ENCODE data around the gene GALNT4. TPM values are rescaled to one million over a fixed set of nuclear protein-coding genes. Genes with fewer than 3 reads are reported as not detected.

GALNT4 gene
- total and polyA plus RNA-seq, 7 donors = 3.4 to 14.6 (median 4.6) TPM

DNA sequence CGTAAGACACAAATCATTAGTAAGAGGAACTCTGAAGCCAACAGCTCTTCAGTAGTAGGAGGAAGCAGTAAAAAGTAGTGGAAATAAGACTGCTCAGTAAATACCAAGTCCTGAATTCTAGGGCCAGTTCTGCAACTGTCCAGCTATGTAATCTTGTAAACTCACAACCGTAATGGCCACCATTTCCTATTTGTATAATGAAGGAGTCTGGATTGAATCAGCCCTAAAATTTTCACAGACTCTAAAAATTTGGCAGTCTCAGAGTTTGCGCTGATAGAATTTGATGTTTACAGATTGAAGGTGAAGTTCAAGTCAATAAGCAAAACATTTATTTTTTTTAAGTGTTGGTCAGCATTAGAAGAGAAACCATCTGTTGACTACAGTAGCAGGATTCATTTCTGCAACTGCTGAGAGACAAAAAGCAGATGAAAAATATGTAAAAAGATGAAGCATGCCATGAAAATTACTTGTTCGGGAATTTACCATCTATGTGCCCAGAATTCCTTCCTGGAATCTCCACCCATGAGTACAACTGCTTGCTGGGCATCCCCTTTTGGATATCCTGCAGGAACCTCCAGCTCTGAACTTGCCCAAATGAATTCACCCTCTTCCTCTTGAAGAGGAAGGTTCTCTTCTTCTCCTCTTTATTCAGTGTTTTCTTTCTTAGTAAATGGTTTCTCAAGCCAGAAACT lies 47.5 kb downstream of the GALNT4 start:
- Histone ChIP-seq H3K27ac (no peak overlapping the region), H3K9me3 (no peaks in the 10 kb centered on the region), H3K4me1 (no peaks in the 10 kb centered on the region), H3K36me3 (no peaks in the 10 kb centered on the region), H3K27me3 (no peaks in the 10 kb centered on the region), H3K4me3 (no peak overlapping the region)
- intact Hi-C loops (cut with DNase I) = no loop called here
- TF ChIP-seq, protein P1, sequence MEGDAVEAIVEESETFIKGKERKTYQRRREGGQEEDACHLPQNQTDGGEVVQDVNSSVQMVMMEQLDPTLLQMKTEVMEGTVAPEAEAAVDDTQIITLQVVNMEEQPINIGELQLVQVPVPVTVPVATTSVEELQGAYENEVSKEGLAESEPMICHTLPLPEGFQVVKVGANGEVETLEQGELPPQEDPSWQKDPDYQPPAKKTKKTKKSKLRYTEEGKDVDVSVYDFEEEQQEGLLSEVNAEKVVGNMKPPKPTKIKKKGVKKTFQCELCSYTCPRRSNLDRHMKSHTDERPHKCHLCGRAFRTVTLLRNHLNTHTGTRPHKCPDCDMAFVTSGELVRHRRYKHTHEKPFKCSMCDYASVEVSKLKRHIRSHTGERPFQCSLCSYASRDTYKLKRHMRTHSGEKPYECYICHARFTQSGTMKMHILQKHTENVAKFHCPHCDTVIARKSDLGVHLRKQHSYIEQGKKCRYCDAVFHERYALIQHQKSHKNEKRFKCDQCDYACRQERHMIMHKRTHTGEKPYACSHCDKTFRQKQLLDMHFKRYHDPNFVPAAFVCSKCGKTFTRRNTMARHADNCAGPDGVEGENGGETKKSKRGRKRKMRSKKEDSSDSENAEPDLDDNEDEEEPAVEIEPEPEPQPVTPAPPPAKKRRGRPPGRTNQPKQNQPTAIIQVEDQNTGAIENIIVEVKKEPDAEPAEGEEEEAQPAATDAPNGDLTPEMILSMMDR (IDR thresholded peaks at IDR 0.05) = no peak
- TF ChIP-seq EP300 (IDR thresholded peaks at IDR 0.05) (no peak), POLR2AphosphoS5 (IDR thresholded peaks at IDR 0.05) (no peak), POLR2A (IDR thresholded peaks at IDR 0.05) (no peak)
- no peak for DNase-seq
- WGBS, 2 donors = 80 to 81% methylated on average over 4 of the region's 4 CpGs

DNA sequence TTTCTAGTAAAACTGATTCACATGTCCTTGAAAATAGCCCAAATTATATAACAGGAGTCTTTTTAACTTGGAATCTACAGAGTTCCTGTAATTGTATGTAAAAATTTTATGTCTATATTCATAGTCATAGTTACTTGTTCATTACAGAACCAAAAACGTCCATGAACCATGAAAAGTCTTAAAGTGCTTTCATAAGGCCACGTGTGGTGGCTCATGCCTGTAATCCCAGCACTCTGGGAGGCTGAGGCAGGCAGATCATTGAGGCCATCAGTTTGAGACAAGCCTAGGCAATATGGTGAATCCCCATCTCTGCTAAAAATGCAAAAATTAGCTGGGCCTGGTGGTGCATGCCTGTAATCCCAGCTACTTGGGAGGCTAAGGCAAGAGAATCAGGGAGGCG lies 48.4 kb downstream of the GALNT4 start:
- no peaks in the 10 kb centered on the region for H3K9me3 ChIP-seq
- H3K4me1 ChIP-seq = no peaks in the 10 kb centered on the region
- no peak for TF ChIP-seq POLR2A (IDR thresholded peaks at IDR 0.05)
- no peak for TF ChIP-seq EP300 (IDR thresholded peaks at IDR 0.05)
- TF ChIP-seq, protein P1 (IDR thresholded peaks at IDR 0.05) = no peak
- no peak for TF ChIP-seq POLR2AphosphoS5 (IDR thresholded peaks at IDR 0.05)
- no peak for DNase-seq
- intact Hi-C loops (cut with DNase I) = no loop called here
- no peaks in the 10 kb centered on the region for H3K27me3 ChIP-seq
- no peaks in the 10 kb centered on the region for H3K36me3 ChIP-seq
- no peak overlapping the region for H3K4me3 ChIP-seq
- WGBS, 2 donors = 89 to 90% methylated on average over 3 of the region's 3 CpGs
- H3K27ac ChIP-seq = no peak overlapping the region

GRCh38 chr12:89475203-89475990 lies 49.2 kb downstream of the GALNT4 start:
- H3K9me3 ChIP-seq = no peaks in the 10 kb centered on the region
- H3K36me3 ChIP-seq = no peaks in the 10 kb centered on the region
- H3K4me3 ChIP-seq = no peak overlapping the region
- no peaks in the 10 kb centered on the region for H3K4me1 ChIP-seq
- no peak overlapping the region for H3K27ac ChIP-seq
- intact Hi-C loops (cut with DNase I) = no loop called here
- no peak for DNase-seq
- no peak for TF ChIP-seq EP300 (IDR thresholded peaks at IDR 0.05)
- no peak for TF ChIP-seq POLR2AphosphoS5 (IDR thresholded peaks at IDR 0.05)
- TF ChIP-seq POLR2A (IDR thresholded peaks at IDR 0.05) = no peak
- TF ChIP-seq, protein P1 (IDR thresholded peaks at IDR 0.05) = no peak
- no peaks in the 10 kb centered on the region for H3K27me3 ChIP-seq
- WGBS, 2 donors = 71% methylated on average over 6 of the region's 6 CpGs

DNA sequence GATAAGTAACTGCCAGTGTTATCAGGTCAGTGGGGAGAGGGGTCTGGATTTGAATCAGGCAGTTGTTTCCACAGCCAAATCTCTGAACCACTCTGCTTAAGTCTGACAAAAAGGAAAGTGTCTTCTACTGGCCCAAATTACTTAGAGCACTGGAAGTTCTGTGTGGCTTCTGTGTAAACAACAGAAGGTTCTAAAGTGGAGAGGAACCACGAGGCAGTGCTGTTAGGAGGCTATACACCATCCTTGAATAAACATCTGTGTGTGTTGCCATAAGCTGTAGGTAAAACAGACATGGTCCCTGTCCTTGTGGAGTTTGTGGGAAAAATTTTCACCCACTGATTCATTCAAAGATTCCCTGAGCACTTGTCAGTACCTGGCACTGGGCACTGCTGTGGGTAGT lies 50.0 kb downstream of the GALNT4 start:
- 7 to 37% methylated on average over 1 of the region's 1 CpG for WGBS, 2 donors
- Histone ChIP-seq H3K36me3 (no peaks in the 10 kb centered on the region), H3K4me3 (no peak overlapping the region), H3K27ac (no peak overlapping the region), H3K4me1 (no peaks in the 10 kb centered on the region), H3K9me3 (no peaks in the 10 kb centered on the region), H3K27me3 (no peaks in the 10 kb centered on the region)
- TF ChIP-seq EP300 (IDR thresholded peaks at IDR 0.05) (no peak), POLR2AphosphoS5 (IDR thresholded peaks at IDR 0.05) (no peak), POLR2A (IDR thresholded peaks at IDR 0.05) (no peak)
- TF ChIP-seq, protein P1 (IDR thresholded peaks at IDR 0.05) = no peak
- intact Hi-C loops (cut with DNase I) = no loop called here
- DNase-seq = no peak

Small RNAs within 50 kb of the gene (small RNA-seq; reads per million reads assigned to genes)
- gene AC025034.2 (0 reads per million in 3 donors), gene POC1B-GALNT4 (0 to 0.06 (median 0) reads per million in 3 donors)

Other genes starting within 250 kb of the GALNT4 start
- 10 to 100 TPM; 31.0 to 36.4 (median 33.0) TPM for gene DUSP6, start 172.3 kb downstream of the GALNT4 start, total RNA-seq
- 10 to 100 TPM; 27.0 to 39.7 (median 36.3) TPM for gene DUSP6, start 172.3 kb downstream of the GALNT4 start, polyA plus RNA-seq
- gene POC1B, start 1.3 kb upstream of the GALNT4 start, total RNA-seq = 10 to 100 TPM; 14.1 to 29.1 (median 26.0) TPM
- 10 to 100 TPM; 12.5 to 31.7 (median 28.8) TPM for gene POC1B, start 1.3 kb upstream of the GALNT4 start, polyA plus RNA-seq
- 10 to 100 TPM; 27.6 to 39.1 (median 34.4) TPM for gene ATP2B1, start 184.0 kb upstream of the GALNT4 start, total RNA-seq
- 10 to 100 TPM in 1 of 3 donors, 1 to 10 TPM in 2; 4.8 to 21.4 (median 5.5) TPM for gene ATP2B1, start 184.0 kb upstream of the GALNT4 start, polyA plus RNA-seq